NCI-H1930 (cell line): ENCODE data around the gene TUB.

Experiments used
- DNase-seq, 2 experiments: peaks; one replicate each; lab custom pipeline; 2025; lab: John Stamatoyannopoulos, UW

Gene TUB

DNA sequence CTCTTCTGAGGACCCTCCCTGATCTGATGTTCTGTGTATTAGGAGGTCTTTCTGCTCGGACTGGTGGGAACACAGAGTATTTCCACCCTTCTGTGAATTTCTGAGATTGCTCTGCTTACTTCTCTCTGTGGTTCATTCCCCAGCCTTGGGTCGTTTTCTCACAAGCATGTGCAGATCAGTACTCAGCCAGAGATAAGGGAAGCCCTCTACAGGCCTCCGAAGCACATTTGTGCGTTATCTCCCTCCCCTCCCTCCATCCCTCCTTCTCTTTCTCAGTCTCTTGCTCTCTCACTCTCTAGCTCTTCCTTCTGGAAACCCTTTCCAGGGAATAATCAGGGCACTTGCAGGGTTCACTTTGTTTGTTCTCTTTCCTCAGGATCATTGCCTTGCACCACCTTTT, 35.2 kb upstream of the TUB start:
- no peak for DNase-seq

- DNase-seq: no peak
Measured at GRCh38 chr11:8047382-8047781, 33.6 kb upstream of the TUB start.

DNA sequence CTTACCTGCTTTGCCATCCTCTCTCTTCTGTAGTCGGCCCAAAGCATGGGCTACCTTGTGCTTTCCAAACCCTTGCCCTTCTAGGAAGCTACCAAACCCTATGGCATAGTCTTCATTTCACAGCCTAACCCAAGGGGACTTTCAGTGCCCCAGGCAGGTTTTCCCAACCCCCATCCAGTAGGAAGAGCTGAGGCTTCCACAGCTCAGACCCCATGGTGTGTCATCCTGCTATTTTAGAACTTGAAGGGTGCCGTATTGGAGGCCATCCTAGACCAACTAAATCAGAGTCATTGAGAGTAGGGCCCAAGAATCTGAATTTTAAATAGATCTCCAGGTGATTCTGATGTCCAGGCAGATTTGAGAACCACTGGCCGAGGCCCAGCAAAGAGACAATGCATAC, 31.9 kb upstream of the TUB start:
- DNase-seq: no peak

DNA sequence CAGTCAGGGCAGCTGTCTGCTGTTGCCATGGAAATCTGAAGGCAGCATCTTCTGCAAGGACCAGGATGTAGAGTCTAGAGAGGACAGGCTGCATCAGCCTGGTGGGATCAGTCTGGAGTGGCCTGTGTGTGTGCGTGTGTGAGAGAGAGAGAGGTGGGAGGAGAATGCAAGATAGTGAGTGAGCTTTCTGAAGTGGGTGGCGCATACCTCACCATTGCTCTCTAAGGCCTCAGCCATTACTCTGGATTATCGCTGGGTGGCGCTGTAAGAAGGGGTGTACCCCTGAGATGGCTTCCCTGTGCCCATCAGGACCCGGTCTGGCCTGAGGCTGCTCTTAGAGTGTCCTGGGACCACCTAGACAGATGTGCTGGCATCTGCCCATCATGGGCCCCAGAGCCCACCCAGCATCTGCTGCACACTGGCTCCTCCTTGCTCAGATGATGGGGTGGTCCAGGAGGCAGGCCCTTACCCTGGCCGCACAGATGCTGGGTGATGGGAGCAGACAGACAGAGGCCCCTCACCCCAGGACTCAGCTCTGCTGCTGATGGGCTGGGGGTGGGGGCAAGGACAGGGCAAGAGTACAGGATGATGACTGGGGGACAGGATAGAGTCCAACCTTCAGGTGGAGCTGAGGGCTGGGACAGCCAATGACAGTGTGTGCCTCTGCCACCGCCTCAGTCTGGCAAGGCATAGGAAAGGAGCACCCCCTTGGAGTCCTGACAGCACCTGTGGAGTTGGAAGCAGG, 25.7 kb upstream of the TUB start:
- DNase-seq: no peak

- DNase-seq: no peak
Measured at GRCh38 chr11:8055836-8056526, 25.0 kb upstream of the TUB start.

GRCh38 chr11:8056810-8057463, 24.1 kb upstream of the TUB start:
- DNase-seq: no peak

DNA sequence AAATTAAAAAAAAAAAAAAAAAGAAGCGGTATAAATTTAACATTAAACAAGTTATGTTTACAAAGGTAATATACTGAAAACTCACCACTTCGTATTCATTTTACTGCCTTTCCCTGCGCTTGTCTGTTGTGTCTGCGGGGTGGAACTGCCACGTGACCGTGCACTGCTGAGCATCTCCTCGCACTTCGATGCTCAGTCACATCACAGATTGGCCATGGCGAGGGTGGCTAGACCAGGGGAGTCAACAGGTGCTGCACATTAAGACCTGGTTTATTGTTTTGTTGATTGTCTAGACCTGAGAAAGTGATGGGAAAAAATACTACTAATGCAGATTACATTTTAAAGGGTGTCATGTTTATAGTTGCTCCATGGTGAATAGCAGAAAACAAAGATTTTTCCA, 22.8 kb upstream of the TUB start:
- DNase-seq: no peak

GRCh38 chr11:8059030-8059429, 22.0 kb upstream of the TUB start:
- no peak for DNase-seq

GRCh38 chr11:8059571-8060011, 21.4 kb upstream of the TUB start:
- DNase-seq: no peak

DNA sequence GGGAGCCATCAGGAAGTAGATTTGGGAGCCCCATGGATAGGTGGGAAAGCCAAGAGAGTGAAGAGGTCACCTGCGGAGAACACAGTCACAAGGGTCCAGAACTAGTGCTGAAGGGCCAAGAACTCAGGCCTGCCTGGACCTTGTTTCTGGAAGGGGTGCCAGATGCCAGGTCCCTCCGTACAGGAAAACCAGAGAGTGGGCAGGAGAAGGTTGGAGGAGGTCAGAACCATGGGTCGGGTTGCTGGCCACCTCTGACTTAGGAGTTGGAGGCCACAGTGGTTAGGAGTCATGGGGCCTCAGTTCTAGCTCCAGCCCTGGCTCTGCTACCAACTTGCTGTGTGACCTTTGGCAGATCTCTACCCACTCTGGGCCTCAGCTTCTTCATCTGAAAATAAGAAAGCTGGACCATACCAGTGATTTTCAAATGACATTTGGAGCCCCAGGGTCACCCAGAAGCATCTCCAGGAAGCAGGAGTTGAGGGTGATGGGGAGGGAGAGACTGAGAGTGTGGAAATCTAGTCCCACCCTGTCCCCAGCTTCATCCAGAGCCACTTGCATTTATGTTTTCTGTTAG, 20.8 kb upstream of the TUB start:
- DNase-seq: no peak

GRCh38 chr11:8060801-8061554, 20.0 kb upstream of the TUB start:
- no peak for DNase-seq

DNA sequence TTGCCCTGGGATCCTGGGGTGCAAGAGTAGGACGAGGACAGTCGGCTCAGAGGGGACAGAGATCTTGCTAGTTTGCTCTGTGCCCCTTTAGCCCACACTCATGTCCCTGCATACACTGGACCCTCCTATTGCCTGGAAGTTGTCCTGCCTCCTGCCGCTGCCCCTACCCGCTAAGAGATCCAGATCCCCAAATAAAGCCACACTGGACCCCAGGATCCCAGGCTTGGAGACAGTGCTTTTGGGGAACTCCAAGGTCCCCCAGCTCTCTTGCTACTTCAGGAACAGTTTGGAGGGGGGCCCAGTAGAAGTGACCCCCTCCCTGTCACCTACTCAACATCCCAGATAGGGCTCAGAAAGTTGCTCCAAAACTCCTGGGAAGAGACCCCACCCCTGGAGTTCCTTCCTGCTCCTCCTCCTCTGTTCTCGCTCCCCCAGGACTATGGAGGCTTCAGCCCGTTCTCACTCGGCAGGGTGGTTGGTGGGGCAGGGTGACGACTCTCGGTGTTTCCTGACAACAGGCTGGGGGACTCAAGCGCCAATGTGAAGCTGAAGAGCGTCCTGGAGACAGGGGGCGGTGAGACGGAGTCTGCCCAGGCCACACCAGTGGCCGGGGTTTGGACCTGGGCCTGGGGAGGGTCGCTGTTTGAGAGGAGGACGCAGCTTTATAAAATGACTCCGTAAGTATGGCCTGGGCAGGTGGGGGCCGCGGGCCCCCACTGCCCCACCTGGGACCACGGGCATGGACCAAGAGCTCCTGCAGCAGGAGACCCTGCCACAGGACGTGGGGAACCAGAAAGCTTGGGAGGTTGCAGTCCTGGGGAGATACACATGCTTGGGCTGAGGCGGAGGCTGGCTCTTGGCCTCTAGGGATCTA, 19.2 kb upstream of the TUB start:
- no peak for DNase-seq

DNA sequence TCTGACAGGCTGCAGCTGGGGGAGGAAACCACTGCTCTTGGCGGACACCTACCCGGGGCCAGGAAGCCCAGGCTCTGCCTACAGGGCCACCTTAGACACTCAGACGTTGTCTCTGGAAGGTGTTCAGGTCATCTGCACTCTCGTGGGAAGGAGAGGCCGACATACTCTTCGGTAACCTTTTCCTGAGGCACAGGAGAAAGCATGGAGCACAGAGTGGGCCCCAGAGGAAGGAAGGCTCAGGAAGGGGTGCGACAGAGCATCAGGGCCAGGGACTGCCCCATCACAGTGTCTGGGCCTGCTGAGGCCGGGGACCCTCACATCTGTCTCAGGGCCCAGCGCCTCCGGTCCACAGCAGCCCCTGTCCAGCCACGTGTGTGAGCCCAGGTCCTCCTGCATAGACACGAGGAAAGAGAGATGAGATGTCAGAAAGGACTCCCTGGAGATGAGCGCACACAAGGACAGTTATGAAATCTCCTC, 18.2 kb upstream of the TUB start:
- DNase-seq: no peak

DNA sequence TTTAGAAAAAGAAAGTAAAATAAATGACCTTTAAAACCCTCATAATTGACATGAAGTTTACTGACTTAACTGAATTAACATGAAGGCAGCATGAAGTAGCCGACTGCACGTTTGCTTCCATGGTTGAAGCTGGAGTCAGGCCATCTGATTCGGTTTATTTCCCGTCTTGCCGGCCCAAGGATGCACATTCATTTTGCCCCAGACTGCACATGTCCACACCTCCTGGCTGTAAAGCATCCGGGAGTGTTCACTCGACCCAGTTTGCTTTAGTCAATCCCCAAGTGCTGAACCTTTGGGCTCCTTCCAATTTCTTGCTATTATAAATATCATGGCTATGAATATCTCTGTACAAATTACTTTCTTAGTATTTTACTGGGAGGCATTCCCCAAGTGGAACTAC, 17.7 kb upstream of the TUB start:
- DNase-seq: no peak

DNA sequence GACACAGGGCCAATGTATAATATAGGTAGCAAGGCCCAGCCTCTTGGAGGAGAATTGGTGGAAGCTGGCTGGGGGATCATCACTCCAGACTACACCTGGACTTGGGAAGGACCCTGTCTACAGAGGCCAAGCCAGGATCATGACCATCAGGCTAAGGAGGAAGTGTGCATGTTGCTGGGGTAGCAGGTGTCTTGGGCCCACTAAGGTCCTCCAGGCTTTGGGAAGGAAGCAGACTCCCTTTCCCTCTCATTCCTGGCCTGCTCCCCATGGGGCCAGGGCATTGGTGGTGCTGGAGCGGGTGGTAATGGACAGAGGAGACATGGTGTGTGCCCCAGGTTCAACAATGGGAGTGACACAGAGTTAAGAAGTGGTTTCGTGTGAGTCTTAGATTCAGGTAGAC, 16.0 kb upstream of the TUB start:
- no peak for DNase-seq

- no peak for DNase-seq
Measured at GRCh38 chr11:8066036-8066910, 14.7 kb upstream of the TUB start.

DNA sequence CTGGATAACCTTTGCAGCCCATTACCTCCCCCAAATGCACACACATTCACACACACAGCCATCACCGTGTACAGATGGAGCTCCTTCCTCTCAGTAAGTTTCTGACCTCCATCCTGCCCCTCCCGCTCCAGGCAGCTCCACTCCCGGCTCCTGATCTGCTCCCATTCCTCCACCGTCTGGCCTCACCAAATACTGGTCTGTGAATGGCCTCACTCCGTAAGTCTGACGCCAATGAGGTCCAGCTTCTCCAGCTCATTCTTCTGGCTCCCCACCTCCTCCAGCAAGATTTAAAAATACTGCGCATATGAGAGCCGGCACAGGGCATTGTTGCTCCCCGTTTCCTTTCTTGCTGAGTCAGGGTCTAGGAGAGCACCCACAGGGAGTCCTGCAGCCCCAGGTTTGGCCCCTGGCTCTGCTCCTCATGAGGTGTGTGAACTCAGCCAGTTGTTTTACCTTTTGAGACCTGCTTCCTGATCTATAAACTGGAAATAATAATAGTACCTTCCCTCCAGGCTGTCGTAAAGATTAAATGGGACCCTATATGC, 14.0 kb upstream of the TUB start:
- DNase-seq: no peak

GRCh38 chr11:8067567-8067928, 13.5 kb upstream of the TUB start:
- no peak for DNase-seq

- DNase-seq: no peak
Measured at GRCh38 chr11:8067929-8068575, 13.0 kb upstream of the TUB start.
